GM18526 (cell line): ENCODE measurements around the gene SNAI3.

Experiments used
- POLR2A ChIP-seq: IDR thresholded peaks from 3 replicates; pipeline ENCODE4 v1.6.1; 2011; ENCODE audit not compliant: insufficient read length; ENCODE audit errors: extremely low read depth

SNAI3 gene

DNA sequence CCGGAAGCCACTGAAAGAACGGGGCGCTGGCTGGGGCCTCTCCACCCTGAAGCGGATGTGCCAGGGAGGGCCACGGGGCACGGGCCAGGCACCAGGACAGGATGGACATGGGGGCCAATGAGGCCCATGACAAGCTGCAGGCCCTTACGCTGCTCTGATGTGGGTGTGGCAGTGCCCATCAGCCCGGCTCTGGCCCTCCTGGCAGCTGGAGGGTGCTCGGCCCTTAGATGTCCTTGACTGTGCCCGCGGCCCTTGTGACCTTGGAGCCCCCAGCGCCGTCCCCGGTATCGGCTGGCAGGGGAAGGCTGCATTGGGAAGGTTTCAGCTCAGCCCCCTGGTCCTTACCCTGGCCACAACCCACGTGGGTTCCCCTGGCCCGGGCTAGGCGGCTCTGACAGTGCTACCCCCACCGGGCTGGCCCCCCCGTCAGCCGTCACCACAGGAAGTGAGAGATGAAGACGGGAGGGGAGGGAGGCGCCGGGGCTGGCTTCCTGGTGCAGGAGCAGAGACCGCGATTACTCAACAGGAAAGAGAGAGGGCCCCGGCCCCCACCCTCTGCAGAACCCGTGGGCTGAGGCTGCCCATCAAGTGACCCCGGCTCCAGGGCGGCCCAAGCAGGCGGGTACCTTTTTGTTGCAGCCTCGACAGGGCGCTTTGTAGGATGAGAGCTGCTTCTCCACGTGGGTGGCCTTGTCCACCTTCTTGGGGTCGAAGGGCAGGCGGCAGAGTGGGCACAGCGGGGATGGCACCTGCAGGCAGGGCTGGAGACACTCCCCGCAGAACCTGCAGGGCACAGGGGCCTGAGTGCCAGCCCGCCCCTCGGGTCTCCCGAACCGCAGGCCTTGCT, 14.6 kb upstream of the SNAI3 start:
- TF ChIP-seq POLR2A, result no peak

- no peak for TF ChIP-seq POLR2A
Observed at GRCh38 chr16:88700322-88700635, 14.0 kb upstream of the SNAI3 start.

GRCh38 chr16:88699180-88699579, 12.9 kb upstream of the SNAI3 start:
- no peak for TF ChIP-seq POLR2A

GRCh38 chr16:88698646-88699045, 12.3 kb upstream of the SNAI3 start:
- TF ChIP-seq POLR2A, result no peak

DNA sequence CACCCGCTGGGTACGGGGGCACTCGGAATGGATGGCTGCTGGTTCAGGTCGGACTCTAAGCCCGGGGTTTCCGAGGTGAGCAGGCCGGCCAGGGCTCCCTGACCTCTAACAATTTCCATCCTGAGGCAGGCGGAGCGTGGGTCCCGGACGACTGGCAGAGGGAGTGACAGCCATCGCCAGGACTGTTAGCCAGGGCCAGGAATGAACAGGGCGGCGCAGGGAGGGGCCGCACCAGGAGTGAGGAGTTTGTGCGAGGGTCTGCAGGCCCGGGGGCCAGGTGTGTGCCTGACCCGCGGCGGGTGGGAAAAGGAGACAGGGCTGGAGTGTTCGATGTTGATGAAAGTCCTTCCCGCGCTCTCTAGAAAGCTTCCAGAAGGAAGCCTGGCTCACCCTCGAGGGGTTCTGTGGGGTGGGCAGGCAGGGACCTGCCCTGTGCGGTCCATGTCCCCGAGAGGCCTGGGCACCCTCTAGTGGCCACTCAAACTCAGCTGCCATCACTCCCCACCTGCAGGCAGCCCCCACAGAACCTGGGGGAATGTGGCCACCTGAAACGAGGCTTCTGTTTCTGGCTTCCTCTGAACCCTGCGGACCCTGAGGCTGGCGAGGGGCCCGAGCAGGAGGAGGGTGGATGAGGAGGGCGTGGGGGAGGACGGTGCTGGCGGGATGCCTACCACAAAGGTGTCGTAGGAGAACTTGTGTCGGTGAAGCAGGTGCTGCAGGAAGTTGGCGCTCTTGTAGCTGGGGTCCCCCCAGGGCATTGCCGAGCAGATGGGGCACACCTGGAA, 11.7 kb upstream of the SNAI3 start:
- no peak for TF ChIP-seq POLR2A

GRCh38 chr16:88697116-88697830, 11.0 kb upstream of the SNAI3 start:
- TF ChIP-seq POLR2A, result no peak

GRCh38 chr16:88696441-88696840, 10.1 kb upstream of the SNAI3 start:
- no peak for TF ChIP-seq POLR2A

DNA sequence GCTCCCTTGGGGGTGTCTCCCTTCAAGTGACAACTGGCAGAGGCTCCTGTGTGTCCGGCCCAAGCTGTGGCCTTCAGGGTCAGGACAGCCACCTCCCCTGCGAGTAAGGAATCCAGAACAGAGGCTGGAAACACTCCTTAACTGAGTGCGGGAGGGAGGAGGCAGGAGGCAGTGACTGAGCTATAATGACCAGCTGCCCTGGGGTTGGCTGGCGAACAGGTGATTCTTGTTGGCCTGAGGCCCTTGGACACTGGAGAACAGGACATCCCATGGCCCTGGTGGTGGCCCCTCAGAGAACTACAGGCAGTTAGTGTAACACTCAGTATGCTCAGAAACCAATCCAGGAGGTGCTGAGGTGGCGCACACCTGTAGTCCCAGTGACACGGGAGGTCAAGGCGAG, 9.4 kb upstream of the SNAI3 start:
- TF ChIP-seq POLR2A, result no peak

GRCh38 chr16:88695218-88695617, 8.9 kb upstream of the SNAI3 start:
- no peak for TF ChIP-seq POLR2A

- no peak for TF ChIP-seq POLR2A
Observed at GRCh38 chr16:88694221-88695087, 8.1 kb upstream of the SNAI3 start.

- TF ChIP-seq POLR2A, result no peak
Observed at GRCh38 chr16:88693420-88694177, 7.3 kb upstream of the SNAI3 start.

DNA sequence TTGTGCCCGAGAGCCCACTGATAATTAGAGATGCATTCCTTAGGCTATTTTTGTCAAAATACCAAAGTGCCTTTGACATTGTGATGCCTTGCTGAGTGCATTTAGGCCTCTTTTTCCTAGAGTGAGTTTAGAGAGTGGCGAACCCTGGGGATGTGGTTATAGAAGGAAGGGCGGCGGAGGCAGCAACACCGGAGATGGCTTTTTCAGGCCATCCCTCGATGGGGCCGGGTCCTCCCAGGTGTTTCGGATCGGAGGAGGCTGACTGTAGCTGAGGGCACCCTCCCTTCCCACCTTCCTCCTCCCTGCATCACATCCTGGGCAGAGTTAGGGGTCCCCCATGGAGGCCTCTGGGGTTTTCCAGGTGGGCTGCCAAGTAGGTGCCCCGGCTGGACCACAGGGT, 6.6 kb upstream of the SNAI3 start:
- TF ChIP-seq POLR2A, result no peak

DNA sequence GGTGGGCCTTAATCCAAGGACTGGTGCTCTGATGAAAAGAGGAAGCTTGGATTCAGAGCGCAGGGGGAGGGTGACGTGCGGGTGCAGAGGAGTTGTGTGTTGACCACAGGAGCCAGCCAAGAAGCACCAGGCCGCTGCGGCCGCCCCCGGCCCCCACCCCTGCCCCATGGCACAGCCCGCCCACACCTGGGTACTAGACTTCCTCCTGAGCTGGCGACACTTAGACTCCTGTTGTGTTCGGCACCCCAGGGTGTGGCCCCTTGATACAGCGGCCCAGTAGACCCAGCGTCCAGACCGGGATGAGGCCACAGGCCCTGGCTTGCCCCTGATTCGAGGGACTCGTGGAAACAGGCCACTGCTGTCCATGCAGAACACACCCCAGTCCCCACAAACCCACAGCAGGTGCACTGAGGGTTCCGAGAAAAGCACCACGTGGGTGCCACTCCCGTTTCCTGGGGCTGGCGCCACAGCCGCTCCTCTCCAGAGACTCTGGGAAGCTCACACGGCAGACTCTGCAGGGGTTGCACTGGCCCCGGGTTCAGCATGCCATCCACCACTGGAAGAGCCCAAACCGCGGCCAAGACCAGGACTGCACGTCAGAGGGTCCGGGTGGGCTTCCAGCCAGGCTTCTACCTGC, 5.7 kb upstream of the SNAI3 start:
- TF ChIP-seq POLR2A, result no peak

DNA sequence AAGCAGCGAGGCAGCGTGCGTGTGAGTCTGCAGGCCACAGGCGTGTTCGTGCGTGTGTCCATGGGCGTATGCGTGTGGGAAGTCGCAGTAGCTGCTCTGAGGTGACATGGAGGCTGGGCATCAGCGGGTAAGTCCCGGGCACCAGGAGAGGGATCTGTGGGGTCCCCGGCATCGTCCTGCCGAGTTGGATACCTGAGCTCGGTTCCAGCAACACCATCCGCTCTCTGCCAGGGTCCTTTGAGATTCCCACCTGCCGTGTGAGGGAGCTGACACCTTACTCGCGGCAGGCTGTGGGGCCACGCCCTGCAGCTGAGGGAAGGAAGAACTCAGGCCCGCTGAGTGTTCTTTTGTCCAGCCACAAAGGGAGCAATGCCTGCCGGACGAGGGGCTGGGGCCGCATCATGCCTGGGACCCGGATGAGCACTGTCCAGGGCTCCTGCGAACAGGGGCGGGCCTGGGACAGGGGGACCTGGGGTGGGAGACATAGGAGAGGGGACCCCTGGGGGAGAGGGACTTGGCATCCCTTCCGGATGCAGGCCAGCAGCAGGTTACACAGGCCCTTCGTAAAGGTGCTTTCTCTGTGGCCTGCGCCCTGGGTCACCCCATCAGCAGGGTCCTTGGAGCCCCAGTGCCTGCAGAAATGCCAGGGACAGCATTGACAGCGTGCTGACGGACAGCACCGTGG, 5.0 kb upstream of the SNAI3 start:
- TF ChIP-seq POLR2A, result no peak
